Measurements from ENCODE around the gene COL27A1.

DNA sequence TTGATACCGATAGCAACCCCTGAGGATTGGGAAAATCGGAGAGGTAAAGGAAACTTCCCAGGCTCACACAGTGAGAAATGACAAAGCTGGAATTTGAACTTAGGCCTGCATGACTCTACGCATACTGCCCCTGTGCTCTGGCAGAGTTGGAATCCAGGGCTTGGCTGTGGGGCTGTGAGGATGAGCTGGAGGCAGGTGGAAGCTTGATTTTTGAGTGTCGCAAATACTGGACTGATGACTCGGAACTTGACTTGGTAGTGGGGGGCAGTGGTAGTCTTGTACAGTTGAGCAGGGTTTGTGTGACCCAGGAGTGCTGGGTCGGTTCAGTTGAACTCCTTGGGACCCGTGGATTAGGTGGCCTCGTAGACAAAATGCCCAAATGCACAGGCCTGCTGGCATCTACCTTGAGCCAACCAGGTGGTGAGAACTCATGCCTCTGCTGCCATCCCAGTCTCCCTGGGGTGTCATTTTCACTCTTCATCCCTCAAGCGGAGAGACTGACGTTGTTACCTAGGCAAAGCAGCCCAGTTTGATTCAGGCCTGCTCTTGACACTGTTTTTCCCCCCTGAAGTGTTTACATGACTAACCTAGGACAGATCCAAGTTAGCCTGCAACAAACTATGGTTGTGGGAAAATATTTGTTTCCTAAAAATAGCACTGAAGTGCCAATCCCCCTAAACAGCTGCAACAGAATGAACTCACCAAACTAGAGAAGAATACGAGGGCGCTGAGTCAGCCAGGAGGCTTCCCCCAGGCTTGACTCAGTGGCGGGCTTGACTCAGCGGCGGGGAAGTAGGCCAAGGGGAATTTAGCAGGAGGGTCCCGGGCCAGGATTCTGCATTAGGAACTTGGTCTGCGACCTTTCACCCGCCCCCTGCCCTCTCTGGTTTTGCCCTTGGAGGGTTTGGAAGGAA is 121.8 kb downstream of the COL27A1 start:
- TF ChIP-seq FOXP2 (optimal IDR thresholded peaks at IDR 0.05; ENCODE audit: borderline replicate concordance, extremely low read depth, extremely low read length, insufficient read depth) (no peak), POLR2AphosphoS5 (IDR thresholded peaks at IDR 0.05; ENCODE audit: low read depth, low read length) (no peak)
